Measurements from ENCODE around the gene TESK2. TPM values are rescaled to one million over a fixed set of nuclear protein-coding genes. Genes with fewer than 3 reads are reported as not detected.
A peak's percentile ranks its signal among the peaks of the same experiment; 100 is the strongest.

The TESK2 gene
- polyA plus RNA-seq, 3 donors, result 3.9 to 13.1 (median 4.1) TPM

- Histone ChIP-seq H3K9me3 (replicated peaks in 1 of 2; ENCODE audit: control insufficient read depth in 1 of 2, insufficient read depth in 1 of 2, low read length in 2 of 2) (no peaks in the 10 kb centered on the region), H3K27me3 (ENCODE audit: control insufficient read depth in 2 of 2, insufficient read depth in 2 of 2, low read length in 2 of 2) (no peaks in the 10 kb centered on the region), H3K36me3 (replicated peaks in 1 of 2; ENCODE audit: control insufficient read depth in 1 of 2, insufficient read depth in 2 of 2, low read length in 2 of 2) (no peaks in the 10 kb centered on the region), H3K4me1 (ENCODE audit: control insufficient read depth in 1 of 2, insufficient read depth in 2 of 2, low read length in 2 of 2) (no peaks in the 10 kb centered on the region), H3K9ac (ENCODE audit: insufficient read depth, low read length, poor library complexity, severe bottlenecking) (no peak overlapping the region), H3K27ac (ENCODE audit: low read depth in 1 of 2, low read length in 2 of 2) (no peak overlapping the region), H3K4me3 (replicated peaks in 1 of 3; ENCODE audit: low read depth in 2 of 3, low read length in 3 of 3) (no peak overlapping the region), H2AFZ (ENCODE audit: insufficient read depth, low read depth, low read length, poor library complexity, severe bottlenecking) (no peak overlapping the region), H4K20me1 (ENCODE audit: insufficient read depth, low read length) (no peaks in the 10 kb centered on the region), H3K79me2 (ENCODE audit: insufficient read depth, low read length) (no peaks in the 10 kb centered on the region), H3K4me2 (replicated peaks; ENCODE audit: extremely low read depth, low read length, poor library complexity, severe bottlenecking) (no peak overlapping the region)
- H3K9me3 Mint-ChIP-seq, result no peaks in the 10 kb centered on the region
- intact Hi-C loops (cut with micrococcal nuclease), result no loop called here
- H3K27ac Mint-ChIP-seq, result peak overlapping the region in 1 of 7 donors; percentile 64
- no peak for TF ChIP-seq CTCF (IDR thresholded peaks at IDR 0.05)
- H3K27me3 Mint-ChIP-seq (ENCODE audit: low read depth in 3 of 3), result peaks cover 0 to 7% (median 2%) of the 10 kb centered on the region in 3 donors
- DNase-seq, result no peak
- no peak overlapping the region for H3K4me3 Mint-ChIP-seq
- no peaks in the 10 kb centered on the region for H3K4me1 Mint-ChIP-seq
- peaks cover 2 to 8% of the 10 kb centered on the region in 2 donors for H3K36me3 Mint-ChIP-seq
Measured at GRCh38 chr1:45465277-45465676, 25.7 kb downstream of the TESK2 start.

- no peaks in the 10 kb centered on the region for H3K79me2 ChIP-seq (ENCODE audit: insufficient read depth, low read length)
- H3K36me3 ChIP-seq (replicated peaks in 1 of 2; ENCODE audit: control insufficient read depth in 1 of 2, insufficient read depth in 2 of 2, low read length in 2 of 2), result peaks cover 0 to 8% of the 10 kb centered on the region in 2 donors
- H3K9ac ChIP-seq (ENCODE audit: insufficient read depth, low read length, poor library complexity, severe bottlenecking), result no peak overlapping the region
- Mint-ChIP-seq H3K27ac (no peak overlapping the region), H3K4me1 (no peaks in the 10 kb centered on the region), H3K27me3 (ENCODE audit: low read depth in 3 of 3) (peaks cover 0 to 3% (median 0%) of the 10 kb centered on the region in 3 donors), H3K36me3 (peaks cover 5 to 26% of the 10 kb centered on the region in 2 donors), H3K9me3 (no peaks in the 10 kb centered on the region), H3K4me3 (no peak overlapping the region)
- intact Hi-C loops (cut with micrococcal nuclease), result no loop called here
- no peaks in the 10 kb centered on the region for H3K27me3 ChIP-seq (ENCODE audit: control insufficient read depth in 2 of 2, insufficient read depth in 2 of 2, low read length in 2 of 2)
- no peaks in the 10 kb centered on the region for H3K9me3 ChIP-seq (replicated peaks in 1 of 2; ENCODE audit: control insufficient read depth in 1 of 2, insufficient read depth in 1 of 2, low read length in 2 of 2)
- no CpG with 5 or more reads among the region's 2 CpGs for WGBS (ENCODE audit: insufficient coverage)
- no peak overlapping the region for H3K4me3 ChIP-seq (replicated peaks in 1 of 3; ENCODE audit: low read depth in 2 of 3, low read length in 3 of 3)
- no peak overlapping the region for H3K4me2 ChIP-seq (replicated peaks; ENCODE audit: extremely low read depth, low read length, poor library complexity, severe bottlenecking)
- no peak overlapping the region for H3K27ac ChIP-seq (ENCODE audit: low read depth in 1 of 2, low read length in 2 of 2)
- H4K20me1 ChIP-seq (ENCODE audit: insufficient read depth, low read length), result no peaks in the 10 kb centered on the region
- no peak for DNase-seq
- no peak for TF ChIP-seq CTCF (IDR thresholded peaks at IDR 0.05)
- no peaks in the 10 kb centered on the region for H3K4me1 ChIP-seq (ENCODE audit: control insufficient read depth in 1 of 2, insufficient read depth in 2 of 2, low read length in 2 of 2)
- H2AFZ ChIP-seq (ENCODE audit: insufficient read depth, low read depth, low read length, poor library complexity, severe bottlenecking), result no peak overlapping the region
Measured at GRCh38 chr1:45458894-45459293, 32.1 kb downstream of the TESK2 start.

Measured in CD14-positive monocyte (primary cell).